GM12872 (cell line): Measurements from ENCODE around the gene NME9.

Source experiments
- CTCF ChIP-seq: IDR thresholded peaks from 3 replicates; pipeline ENCODE4 v1.5.1; 2011; ENCODE audit warnings: low read depth, mild to moderate bottlenecking, low read length, moderate library complexity; ENCODE audit not compliant: insufficient read depth

Gene NME9

GRCh38 chr3:138328341-138328740 is 1.3 kb downstream of the NME9 start:
- TF ChIP-seq CTCF, result peak; percentile 14; the same call in 1 of the 3 replicates

DNA sequence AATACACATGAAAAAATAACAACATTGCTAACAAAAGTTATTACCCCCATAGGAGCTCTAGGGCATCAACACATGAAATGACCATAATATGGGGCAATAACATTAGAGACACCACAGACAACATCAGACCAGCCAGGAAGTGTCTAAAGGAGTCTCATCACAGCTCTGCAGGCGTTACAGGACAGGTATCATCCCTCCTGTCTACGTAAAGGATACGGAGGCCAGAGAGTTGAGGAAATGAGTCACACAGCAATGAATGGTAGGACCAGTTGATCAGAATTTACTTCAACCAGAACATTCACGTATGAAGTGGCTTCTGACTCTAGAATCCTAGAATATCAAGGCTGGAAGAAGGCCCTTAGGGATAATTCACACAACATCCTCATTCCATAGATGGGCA is 1.8 kb downstream of the NME9 start:
- no peak for TF ChIP-seq CTCF

DNA sequence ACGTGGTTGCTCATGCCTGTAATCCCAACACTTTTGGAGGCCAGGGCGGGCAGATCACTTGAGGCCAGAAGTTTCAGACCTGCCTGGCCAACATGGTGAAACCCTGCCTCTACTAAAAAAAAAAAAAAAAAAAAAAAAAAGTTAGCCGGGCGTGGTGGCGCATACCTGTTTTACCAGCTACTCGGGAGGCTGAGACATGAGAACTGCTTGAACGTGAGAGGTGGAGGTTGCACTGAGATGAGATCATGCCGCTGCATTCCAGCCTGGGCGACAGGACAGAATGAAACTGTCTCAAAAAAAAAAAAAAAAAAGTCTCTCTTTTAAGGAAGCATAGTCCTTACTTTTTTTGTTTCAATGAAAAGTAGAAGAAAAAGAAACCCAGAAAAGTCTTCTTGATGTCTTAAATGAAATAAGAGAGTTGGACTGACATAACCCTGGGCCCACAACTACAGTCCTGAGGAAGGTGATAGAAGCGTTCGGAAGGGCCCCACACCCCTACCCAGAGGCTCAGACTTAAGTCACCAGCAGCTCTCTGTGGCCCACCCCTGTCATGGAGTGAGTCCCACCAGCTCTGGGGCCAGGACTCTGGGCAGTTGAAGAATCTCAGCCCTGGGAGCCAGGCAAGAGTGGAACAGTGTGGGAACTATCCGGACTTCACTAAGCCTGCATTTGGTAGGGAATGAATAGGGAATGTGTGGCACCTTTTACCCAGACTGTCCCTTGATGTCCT is 2.6 kb downstream of the NME9 start:
- no peak for TF ChIP-seq CTCF

- no peak for TF ChIP-seq CTCF
Observed at GRCh38 chr3:138325990-138326389, 3.7 kb downstream of the NME9 start.

DNA sequence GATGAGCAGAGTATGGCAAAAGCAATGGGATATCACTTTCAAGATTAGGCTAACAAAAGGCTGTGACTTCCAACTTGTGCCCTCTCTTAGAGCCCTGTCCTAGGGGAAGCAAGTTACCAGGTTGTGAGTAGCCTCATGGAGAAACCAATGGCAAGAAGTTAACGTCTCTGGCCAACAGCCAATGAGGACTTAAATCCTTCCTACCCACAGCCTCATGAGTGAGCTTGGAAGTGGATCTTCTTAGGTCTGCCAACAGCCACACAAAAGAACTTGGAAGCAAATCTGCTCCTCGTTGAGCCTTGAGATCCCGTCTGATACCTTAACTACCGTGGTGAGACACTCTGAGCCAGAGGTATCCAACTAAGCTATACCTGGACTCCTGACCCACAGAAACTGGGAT is 5.7 kb downstream of the NME9 start:
- no peak for TF ChIP-seq CTCF

DNA sequence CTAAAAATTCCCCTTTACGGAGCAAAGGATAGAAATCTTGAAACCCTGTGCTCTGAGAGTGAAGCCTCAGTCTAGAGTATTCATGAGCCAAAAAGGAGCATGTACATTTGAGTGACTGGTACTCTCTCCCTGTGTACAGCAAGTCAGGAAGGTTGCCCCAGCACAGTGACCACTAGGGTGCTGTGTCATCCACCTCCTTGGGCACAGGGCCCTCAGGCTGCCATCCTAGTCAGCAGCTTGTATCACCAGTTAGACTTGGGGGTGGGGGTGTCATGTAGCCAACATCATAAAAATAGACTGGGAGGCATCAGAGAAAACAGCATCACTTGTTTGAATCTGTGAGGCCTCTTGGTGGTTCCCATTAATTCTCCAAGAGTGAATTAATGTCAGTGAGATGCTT is 12.0 kb downstream of the NME9 start:
- TF ChIP-seq CTCF, result no peak

DNA sequence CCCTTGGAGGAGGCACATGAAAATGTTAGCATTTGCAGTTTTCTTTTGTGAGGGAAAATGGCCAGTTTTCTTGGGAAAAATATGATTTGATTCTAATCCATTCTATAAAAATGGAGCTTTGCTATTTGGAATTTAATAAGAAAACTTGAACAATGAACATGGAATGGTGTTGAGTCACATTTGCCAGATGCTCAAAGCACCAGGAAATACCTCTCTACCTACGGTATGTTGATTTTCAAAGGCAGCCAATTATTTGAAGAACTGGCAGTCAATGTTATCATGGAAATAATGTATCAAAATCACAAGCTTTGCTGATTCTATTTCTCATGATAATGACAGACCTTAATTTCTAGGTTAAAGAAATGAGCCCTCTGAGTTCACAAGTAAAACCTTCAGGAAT is 14.9 kb downstream of the NME9 start:
- TF ChIP-seq CTCF, result no peak
